ENCODE measurements around the gene C3orf70.

Gene C3orf70

GRCh38 chr3:185161761-185162160 is 8.9 kb upstream of the C3orf70 start:
- no peak overlapping the region for H3K27ac ChIP-seq
- TF ChIP-seq, protein P1, sequence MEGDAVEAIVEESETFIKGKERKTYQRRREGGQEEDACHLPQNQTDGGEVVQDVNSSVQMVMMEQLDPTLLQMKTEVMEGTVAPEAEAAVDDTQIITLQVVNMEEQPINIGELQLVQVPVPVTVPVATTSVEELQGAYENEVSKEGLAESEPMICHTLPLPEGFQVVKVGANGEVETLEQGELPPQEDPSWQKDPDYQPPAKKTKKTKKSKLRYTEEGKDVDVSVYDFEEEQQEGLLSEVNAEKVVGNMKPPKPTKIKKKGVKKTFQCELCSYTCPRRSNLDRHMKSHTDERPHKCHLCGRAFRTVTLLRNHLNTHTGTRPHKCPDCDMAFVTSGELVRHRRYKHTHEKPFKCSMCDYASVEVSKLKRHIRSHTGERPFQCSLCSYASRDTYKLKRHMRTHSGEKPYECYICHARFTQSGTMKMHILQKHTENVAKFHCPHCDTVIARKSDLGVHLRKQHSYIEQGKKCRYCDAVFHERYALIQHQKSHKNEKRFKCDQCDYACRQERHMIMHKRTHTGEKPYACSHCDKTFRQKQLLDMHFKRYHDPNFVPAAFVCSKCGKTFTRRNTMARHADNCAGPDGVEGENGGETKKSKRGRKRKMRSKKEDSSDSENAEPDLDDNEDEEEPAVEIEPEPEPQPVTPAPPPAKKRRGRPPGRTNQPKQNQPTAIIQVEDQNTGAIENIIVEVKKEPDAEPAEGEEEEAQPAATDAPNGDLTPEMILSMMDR (IDR thresholded peaks at IDR 0.05): no peak
- no peak for TF ChIP-seq ZFX (IDR thresholded peaks at IDR 0.05; ENCODE audit: borderline replicate concordance)

DNA sequence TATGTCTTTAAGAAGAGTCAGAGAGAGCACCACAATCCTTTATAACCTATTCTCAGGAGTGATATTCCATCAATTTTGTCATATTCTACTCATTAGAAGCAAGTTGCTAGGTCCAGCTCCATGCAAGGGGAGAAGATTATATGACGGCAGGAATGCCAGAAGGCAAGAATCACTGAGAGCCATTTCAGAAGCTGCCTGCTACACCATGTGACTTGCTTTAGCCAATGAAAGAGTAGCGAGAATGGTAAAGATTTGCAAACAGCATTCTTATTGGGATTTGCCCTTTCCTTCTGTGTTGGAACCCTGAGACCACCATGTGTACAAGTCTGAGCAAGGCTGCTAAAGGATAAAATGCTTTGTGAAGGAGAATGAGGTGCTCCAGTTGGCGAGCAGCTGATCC is 4.5 kb upstream of the C3orf70 start:
- no peak for TF ChIP-seq ZFX (IDR thresholded peaks at IDR 0.05; ENCODE audit: borderline replicate concordance)
- TF ChIP-seq, protein P1 (IDR thresholded peaks at IDR 0.05): no peak

DNA sequence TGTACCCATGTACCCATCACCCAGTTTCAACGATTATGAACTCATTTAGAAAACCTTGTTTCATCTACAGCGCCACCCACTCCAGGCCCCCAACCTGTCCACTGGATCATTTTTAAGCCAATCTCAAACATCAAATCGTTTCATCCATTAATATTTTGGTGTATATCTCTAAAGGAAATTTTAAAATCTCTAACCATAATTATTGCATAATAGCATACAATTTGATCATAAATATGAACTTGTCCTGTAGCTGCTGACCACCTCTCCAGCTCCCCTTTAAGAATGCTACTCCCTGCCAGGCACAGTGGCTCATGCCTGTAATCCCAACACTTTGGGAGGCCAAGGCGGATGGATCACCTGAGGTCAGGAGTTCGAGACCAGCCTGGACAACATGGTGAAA is 2.8 kb upstream of the C3orf70 start:
- no peak overlapping the region for H3K27ac ChIP-seq

More for the DNA sequence above, 4.5 kb upstream of the C3orf70 start:
- H3K27ac ChIP-seq: no peak overlapping the region

GRCh38 chr3:185153861-185154629 is 1.2 kb upstream of the C3orf70 start:
- TF ChIP-seq, protein P1 (IDR thresholded peaks at IDR 0.05): no peak
- TF ChIP-seq ZFX (IDR thresholded peaks at IDR 0.05; ENCODE audit: borderline replicate concordance): no peak
- H3K27ac ChIP-seq: no peak overlapping the region

More for the DNA sequence above, 2.8 kb upstream of the C3orf70 start:
- no peak for TF ChIP-seq ZFX (IDR thresholded peaks at IDR 0.05; ENCODE audit: borderline replicate concordance)
- TF ChIP-seq, protein P1 (IDR thresholded peaks at IDR 0.05): no peak

DNA sequence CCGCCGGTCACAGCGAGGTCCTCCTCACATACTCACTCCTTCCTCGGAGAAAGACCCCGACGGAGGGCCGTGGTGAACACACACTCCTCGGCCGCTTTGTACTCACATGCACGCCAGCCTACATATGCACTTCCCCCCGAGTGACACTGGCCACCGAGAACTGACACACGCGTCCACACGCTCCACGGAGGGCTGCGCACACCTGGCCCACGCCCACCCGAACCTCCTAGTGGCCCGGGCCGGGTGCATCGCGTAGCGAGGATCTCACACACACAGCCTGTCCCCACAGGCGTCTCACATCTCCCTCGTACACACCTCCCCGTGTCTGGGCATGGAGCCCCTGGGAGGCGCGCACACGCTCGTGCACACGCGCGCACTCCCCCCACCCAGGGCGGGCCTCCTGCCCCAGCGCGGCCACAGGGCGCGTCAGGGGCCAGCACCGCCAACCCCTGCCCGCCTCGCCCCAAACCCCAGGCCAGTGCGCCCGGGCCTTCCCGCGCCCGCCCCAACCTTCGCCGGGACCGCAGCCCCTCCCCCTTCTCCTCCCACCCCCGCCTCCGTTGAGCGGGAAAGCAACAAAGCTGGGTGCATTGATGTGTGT is 411 bp upstream of the C3orf70 start:
- H3K27ac ChIP-seq: peak overlapping the region; percentile 62
- TF ChIP-seq, protein P1 (IDR thresholded peaks at IDR 0.05): no peak
- TF ChIP-seq ZFX (IDR thresholded peaks at IDR 0.05; ENCODE audit: borderline replicate concordance): no peak

DNA sequence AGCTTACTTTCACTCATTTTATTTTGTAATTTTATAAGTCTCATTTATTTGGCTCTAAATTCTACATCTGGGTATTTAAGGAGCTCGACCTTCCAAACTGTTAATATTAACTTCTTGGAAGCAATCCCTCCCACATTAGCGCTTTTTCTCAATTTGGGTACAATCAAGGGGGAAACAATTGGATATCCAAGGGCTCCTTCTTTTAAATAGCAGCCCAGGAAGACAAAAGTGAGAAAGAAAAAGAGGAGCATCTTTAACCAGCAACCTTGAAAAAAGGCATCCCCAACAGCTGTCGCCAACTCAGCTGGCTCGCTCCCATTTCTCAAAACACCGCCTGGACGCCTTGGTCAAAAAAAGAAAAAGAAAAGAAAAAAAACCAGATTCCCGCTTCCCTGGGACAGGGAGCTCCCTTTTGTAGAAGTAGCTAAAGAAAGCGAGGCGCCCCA is 873 bp downstream of the C3orf70 start:
- no peak for TF ChIP-seq ZFX (IDR thresholded peaks at IDR 0.05; ENCODE audit: borderline replicate concordance)
- TF ChIP-seq, protein P1 (IDR thresholded peaks at IDR 0.05): no peak
- H3K27ac ChIP-seq: peak overlapping the region; percentile 62; the same call in 1 of the 2 replicates

Measured in 22Rv1 (cell line).